Endothelial cell (in vitro differentiated cells): ENCODE data around the gene KCNQ1. TPM values are rescaled to one million over a fixed set of nuclear protein-coding genes. Genes with fewer than 3 reads are reported as not detected.

ENCODE experiments used
- DNase-seq: peaks from one replicate; pipeline ENCODE4 v3.0.0; 2021; ENCODE audit warnings: low spot score
- H3K27ac Mint-ChIP-seq: one replicate; pipeline ENCODE4 v1.8.0; 2021; ENCODE audit warnings: mixed read lengths, inconsistent platforms; ENCODE audit not compliant: unreplicated experiment
- H3K27me3 Mint-ChIP-seq: one replicate; pipeline ENCODE4 v1.8.0; 2021; ENCODE audit warnings: mild to moderate bottlenecking, moderate library complexity, mixed read lengths, inconsistent platforms; ENCODE audit not compliant: unreplicated experiment
- H3K36me3 Mint-ChIP-seq: one replicate; pipeline ENCODE4 v1.8.0; 2021; ENCODE audit warnings: mild to moderate bottlenecking, low read depth, mixed read lengths, inconsistent platforms; ENCODE audit not compliant: unreplicated experiment
- H3K4me1 Mint-ChIP-seq: one replicate; pipeline ENCODE4 v1.8.0; 2021; ENCODE audit warnings: mild to moderate bottlenecking, mixed read lengths, inconsistent platforms; ENCODE audit not compliant: unreplicated experiment
- H3K4me3 Mint-ChIP-seq: one replicate; pipeline ENCODE4 v1.8.0; 2021; ENCODE audit warnings: mild to moderate bottlenecking, mixed read lengths, inconsistent platforms; ENCODE audit not compliant: unreplicated experiment
- H3K9me3 Mint-ChIP-seq: one replicate; pipeline ENCODE4 v1.8.0; 2021; ENCODE audit warnings: mixed read lengths, inconsistent platforms; ENCODE audit not compliant: unreplicated experiment
- total RNA-seq: library from RNA; stranded (reverse); fragmentation: NEBNext Ultra II Directional; extraction: Animal tissue kit (Norgen Biotek cat#: 25700); gene quantifications from one replicate; pipeline ENCODE4 v1.2.1, GENCODE V29; 2021; ENCODE audit not compliant: unreplicated experiment
- TF ChIP-seq, protein P1 (sequence below): fragments of 200-600 bp; sonication (generic); IDR thresholded peaks from one replicate; pipeline ENCODE4 v1.5.0; 2021; ENCODE audit warnings: antibody characterized with exemption; ENCODE audit not compliant: unreplicated experiment

The KCNQ1 gene
- total RNA-seq, 1 donor from 2014 or later = 35.3 TPM

DNA sequence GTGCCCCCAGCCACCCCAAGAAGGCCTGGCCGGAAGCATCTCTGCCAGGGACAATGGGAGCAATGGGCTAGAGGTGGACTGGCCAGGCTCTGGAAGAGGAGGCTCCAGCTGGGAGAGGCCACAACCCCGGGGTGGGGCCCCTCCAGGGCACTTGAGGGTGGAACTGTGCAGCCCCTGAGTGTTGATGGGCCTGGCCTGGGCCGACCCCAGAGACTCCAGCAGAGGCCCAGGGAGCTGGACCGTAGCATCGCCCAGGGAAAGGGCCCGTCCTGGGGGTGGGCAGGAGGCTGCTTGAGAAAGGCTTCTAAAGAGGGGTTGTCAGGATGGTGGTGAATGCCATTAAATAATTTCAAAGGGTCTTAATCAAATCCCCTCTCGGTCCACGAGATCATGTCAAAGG lies 410.4 kb downstream of the KCNQ1 start:
- no peak for DNase-seq
- no peaks in the 10 kb centered on the region for H3K9me3 Mint-ChIP-seq
- H3K4me3 Mint-ChIP-seq = no peak overlapping the region
- H3K27ac Mint-ChIP-seq = no peak overlapping the region
- peaks cover 16% of the 10 kb centered on the region for H3K27me3 Mint-ChIP-seq
- TF ChIP-seq, protein P1, sequence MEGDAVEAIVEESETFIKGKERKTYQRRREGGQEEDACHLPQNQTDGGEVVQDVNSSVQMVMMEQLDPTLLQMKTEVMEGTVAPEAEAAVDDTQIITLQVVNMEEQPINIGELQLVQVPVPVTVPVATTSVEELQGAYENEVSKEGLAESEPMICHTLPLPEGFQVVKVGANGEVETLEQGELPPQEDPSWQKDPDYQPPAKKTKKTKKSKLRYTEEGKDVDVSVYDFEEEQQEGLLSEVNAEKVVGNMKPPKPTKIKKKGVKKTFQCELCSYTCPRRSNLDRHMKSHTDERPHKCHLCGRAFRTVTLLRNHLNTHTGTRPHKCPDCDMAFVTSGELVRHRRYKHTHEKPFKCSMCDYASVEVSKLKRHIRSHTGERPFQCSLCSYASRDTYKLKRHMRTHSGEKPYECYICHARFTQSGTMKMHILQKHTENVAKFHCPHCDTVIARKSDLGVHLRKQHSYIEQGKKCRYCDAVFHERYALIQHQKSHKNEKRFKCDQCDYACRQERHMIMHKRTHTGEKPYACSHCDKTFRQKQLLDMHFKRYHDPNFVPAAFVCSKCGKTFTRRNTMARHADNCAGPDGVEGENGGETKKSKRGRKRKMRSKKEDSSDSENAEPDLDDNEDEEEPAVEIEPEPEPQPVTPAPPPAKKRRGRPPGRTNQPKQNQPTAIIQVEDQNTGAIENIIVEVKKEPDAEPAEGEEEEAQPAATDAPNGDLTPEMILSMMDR = no peak
- peaks cover 4% of the 10 kb centered on the region for H3K36me3 Mint-ChIP-seq
- no peaks in the 10 kb centered on the region for H3K4me1 Mint-ChIP-seq

DNA sequence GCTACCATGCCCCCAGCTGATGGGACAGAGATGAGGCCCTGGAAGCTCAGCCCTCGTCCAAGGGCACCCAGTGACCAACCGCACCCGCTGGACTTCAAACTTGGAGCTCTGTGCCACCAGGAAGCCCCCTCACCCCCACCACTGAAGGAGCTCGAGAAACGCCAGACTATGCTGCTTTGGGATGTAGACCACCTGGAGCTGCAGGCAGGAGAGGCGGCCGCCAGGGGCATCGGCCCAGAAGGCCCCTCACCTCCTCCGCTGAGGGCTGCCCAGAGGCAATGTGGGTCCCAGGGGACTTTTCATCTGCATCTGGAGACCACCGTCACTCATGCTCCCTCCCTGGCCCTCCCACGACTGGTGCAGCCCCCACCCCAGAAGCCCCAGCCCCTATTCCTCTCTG lies 412.5 kb downstream of the KCNQ1 start:
- no peak overlapping the region for H3K27ac Mint-ChIP-seq

DNA sequence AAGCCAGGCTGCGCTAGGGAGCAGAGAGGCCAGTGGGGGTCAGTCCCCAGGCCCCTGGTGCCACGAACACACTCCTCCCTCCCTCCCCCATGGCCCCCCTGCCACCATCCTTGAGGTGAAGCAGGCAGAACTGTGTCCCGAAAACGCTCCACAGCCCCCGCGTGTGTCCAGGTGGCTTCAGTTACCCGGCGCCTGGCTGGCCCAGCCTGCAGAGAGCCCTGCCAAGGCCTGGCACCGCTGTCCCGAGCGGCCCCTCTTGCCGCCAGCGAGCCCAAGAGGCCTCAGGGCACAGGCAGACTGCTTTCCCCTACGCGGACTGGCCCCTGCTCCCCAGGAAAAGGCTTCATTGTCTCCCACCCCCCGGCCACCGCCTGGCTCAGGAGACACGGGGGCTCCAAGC lies 413.1 kb downstream of the KCNQ1 start:
- TF ChIP-seq, protein P1 = no peak
- H3K4me1 Mint-ChIP-seq = no peaks in the 10 kb centered on the region
- no peak overlapping the region for H3K27ac Mint-ChIP-seq
- no peaks in the 10 kb centered on the region for H3K9me3 Mint-ChIP-seq
- no peak for DNase-seq
- H3K27me3 Mint-ChIP-seq = peaks cover 22% of the 10 kb centered on the region
- no peak overlapping the region for H3K4me3 Mint-ChIP-seq
- H3K36me3 Mint-ChIP-seq = peaks cover 4% of the 10 kb centered on the region

More for the DNA sequence above, 412.5 kb downstream of the KCNQ1 start:
- TF ChIP-seq, protein P1 = no peak
- Mint-ChIP-seq H3K36me3 (peaks cover 4% of the 10 kb centered on the region), H3K27me3 (peaks cover 22% of the 10 kb centered on the region), H3K4me3 (no peak overlapping the region), H3K4me1 (no peaks in the 10 kb centered on the region), H3K9me3 (no peaks in the 10 kb centered on the region)
- DNase-seq = no peak

DNA sequence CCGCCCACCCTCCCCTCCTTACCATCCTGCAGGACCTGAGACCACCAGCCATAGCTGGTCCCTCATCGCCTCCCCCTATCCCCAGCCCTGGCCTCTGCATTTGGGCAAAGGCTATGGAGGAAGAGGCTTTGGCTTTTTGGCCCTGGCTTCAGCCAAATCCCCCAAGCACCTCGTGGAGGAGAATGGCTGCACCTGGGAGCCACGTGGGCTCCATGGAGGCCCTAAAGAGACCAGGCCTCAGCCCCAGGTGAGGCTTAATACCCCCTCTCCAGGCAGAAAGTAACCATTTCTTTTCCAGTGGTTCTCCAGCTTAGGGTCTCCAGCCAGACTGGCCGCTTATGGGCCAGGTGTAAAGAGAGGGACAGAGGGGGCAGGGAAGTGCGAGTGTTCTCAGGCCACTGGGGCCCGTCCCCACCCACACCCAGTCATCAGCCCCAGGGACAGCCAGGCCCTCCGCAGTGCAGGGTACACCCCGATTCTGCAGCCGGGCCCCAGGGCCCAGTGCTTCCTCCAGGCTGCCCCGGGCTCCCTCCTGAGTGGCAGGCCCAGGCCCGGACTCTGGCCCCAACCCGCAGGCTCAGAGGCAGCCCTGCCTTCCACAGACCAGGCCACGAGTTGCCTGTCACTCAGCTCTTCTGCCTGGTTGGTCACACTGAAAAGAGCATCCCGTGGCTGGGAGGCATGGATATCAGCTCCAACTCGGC lies 414.3 kb downstream of the KCNQ1 start:
- peaks cover 19% of the 10 kb centered on the region for H3K27me3 Mint-ChIP-seq

DNA sequence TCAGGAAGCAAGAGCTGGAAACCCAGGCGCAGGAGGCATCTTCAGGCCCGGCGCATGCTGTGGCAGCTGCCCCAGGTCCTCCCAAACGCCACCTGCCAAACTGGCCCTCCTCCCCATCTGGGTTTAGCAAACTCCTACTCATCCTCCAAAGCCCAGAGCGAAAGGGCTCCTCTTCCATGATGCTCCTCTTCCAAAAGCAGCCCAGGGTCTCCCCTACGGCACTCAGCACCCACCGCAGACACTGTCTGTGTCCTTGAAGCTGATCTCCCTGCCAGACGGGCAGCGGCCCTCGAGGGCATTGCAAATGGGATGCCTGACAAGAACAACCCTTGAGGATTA lies 414.9 kb downstream of the KCNQ1 start:
- Mint-ChIP-seq H3K27me3 (peaks cover 20% of the 10 kb centered on the region), H3K4me1 (no peaks in the 10 kb centered on the region), H3K27ac (no peak overlapping the region), H3K36me3 (no peaks in the 10 kb centered on the region), H3K9me3 (no peaks in the 10 kb centered on the region), H3K4me3 (no peak overlapping the region)
- DNase-seq = no peak
- TF ChIP-seq, protein P1 = no peak

More for the DNA sequence above, 414.3 kb downstream of the KCNQ1 start:
- no peak overlapping the region for H3K27ac Mint-ChIP-seq
- no peaks in the 10 kb centered on the region for H3K9me3 Mint-ChIP-seq
- no peak for DNase-seq
- peaks cover 3% of the 10 kb centered on the region for H3K36me3 Mint-ChIP-seq
- H3K4me3 Mint-ChIP-seq = no peak overlapping the region
- TF ChIP-seq, protein P1 = no peak
- no peaks in the 10 kb centered on the region for H3K4me1 Mint-ChIP-seq
